GM13977 (cell line): ENCODE results near the gene TIMM8B.
"Not testable (repeated sequence)": the region's sequence is repeated elsewhere in the genome, so short reads cannot be mapped to it uniquely, and the experiment has no call there.

Experiments used
- DNase-seq: peaks from one replicate; pipeline ENCODE4 v3.0.0; 2012; ENCODE audit warnings: low spot score
- CTCF ChIP-seq: IDR thresholded peaks from 2 replicates; pipeline ENCODE4 v1.5.1; 2012; ENCODE audit warnings: mild to moderate bottlenecking, control low read depth; ENCODE audit not compliant: insufficient read depth; ENCODE audit errors: extremely low read depth, missing control alignments
- in situ Hi-C: fragments of 300-500 bp; cut with MboI; formaldehyde crosslinking; loops from one replicate; pipeline ENCODE4 v1.12.0; 2022; ENCODE audit warnings: low sequenced_read_pairs, low pct_unique_long_range_greater_than_20kb, mixed read lengths, inconsistent platforms; ENCODE audit not compliant: unreplicated experiment

TIMM8B gene

DNA sequence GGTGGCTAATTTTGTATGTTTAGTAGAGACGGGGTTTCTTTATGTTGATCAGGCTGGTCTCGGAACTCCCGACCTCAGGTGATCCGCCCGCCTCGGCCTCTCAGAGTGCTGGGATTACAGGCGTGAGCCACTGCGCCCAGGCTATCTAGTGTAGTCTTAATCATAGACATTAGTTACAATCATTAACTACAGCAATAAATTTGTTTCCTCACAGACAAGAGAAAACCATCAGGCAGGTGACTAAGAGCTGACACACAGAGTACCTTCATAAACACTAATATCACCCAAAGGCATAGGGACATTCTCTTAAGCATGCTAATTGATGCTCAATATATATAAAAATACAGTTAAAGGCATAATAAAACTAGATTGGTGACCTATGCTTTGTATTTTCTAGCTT lies 19.5 kb upstream of the TIMM8B start:
- no peak for DNase-seq
- no peak for TF ChIP-seq CTCF
- in situ Hi-C loops, result no loop called here

- no peak for DNase-seq
- in situ Hi-C loops, result no loop called here
- TF ChIP-seq CTCF, result no peak
These were observed 16.9 kb upstream of the TIMM8B start for GRCh38 chr11:112103446-112103845.

- no peak for TF ChIP-seq CTCF
- DNase-seq, result no peak
- in situ Hi-C loops, result no loop called here
These were observed 13.9 kb upstream of the TIMM8B start for GRCh38 chr11:112100462-112100861.

DNA sequence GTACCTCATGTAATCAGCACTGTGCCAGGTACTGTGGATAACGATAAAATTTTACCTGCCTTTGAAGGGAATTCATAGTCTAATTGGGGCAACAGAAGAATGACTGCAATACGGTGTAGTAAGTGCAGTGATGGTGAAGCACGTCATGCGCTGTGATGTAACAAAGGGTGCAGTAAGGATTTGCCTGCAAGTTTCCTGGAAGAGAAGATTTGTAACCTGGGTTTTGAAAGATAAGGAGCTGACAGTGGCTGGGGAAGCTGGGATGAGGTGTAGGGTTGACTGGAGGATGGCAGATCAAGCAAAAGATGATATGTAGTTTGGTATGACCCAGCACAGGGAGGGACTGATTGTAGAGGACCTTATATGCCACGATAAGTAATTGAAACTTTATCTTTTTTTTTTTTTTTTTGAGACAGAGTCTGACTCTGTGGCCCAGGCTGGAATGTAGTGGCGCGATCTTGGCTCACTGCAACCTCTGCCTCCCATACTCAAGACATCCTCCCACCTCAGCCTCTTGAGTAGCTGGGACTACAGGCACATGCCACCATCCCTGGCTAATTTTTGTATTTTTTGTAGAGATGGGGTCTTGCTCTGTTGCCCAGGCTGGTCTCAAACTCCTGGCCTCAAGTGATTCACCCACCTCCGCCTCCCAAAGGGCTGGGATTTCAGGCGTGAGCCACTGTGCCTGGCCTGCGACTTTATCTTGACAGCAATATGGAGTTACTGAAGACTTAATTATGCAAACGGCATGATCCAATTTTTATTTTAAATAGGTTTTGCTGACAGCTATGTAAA lies 11.4 kb upstream of the TIMM8B start:
- TF ChIP-seq CTCF, result no peak
- no peak for DNase-seq
- in situ Hi-C loops, result no loop called here

GRCh38 chr11:112096194-112096593 lies 9.6 kb upstream of the TIMM8B start:
- no peak for DNase-seq
- TF ChIP-seq CTCF, result no peak
- in situ Hi-C loops, result no loop called here

GRCh38 chr11:112095302-112095701 lies 8.7 kb upstream of the TIMM8B start:
- in situ Hi-C loops, DNase-seq: not testable (repeated sequence)

DNA sequence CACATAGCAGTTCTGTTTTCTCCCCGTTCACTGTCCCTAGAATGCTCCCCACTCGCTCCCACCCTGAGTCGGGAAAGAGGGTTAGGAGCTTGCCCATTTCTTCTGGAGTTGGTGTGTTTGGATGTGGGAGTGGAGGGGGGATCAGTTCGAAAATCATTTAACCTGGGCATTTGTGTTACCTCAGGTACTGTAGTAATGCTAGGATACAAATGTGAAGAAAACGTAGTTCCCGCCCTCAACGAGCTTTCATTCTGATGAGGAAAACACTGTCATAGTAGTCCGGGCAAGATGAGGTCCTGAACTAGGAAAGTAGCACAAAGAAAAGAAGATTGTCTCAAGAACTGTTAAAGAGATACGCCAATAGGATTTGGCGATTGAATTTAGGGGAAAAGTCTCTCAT lies 656 bp upstream of the TIMM8B start:
- in situ Hi-C loops, result no loop called here
- DNase-seq, result no peak
- no peak for TF ChIP-seq CTCF
